Retina (tissue), 1 donor: ENCODE results near the gene SMAD9.

ENCODE experiments used
- DNase-seq: peaks from one replicate; pipeline ENCODE4 v3.0.0-alpha.2; 2016

SMAD9 gene

DNA sequence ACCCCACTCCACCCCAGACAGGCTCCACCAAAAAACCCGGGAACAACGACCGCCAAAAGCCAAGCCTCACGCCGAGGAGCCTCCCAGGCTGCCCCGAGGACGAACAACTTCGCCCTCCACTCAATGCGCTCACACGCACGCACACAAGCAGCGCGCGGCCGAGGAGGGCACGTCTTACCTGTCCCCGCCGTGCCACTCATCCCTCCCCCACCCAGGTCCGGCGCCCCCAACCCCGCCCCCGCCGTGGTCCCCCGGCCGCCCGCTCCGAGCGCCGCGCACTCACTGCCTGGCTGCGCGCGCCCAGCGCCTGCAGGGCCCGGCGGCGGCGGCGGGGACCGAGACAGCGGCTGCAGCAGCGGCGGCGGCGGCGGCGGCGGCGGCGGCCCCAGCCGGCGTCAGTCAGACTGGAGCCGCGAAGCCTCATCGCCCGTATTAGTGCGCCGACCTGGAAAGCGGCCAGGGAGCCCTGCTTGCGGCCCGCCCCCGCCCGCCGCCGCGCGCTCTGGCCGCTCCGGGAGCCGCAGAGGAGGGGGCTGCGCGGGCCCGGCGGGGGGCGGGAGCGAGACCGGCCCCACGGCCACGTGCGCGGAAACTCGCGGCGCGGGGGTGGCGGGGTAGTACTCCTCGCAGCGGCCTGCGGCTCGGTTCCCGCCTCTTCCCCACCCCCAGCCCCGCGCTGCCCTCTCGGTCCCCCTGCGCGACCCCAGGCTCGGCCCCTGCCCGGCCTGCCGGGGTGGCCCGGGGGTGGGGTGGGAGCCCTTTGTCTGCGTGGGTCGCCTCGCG is at the start of gene SMAD9:
Gene SMAD9 (minus strand): TSS at position 406 of the 783 bp plus-strand sequence. CDS start 40,549 bp downstream, outside the sequence.
- DNase-seq: peak; percentile 41

GRCh38 chr13:36966404-36966803 is 46.4 kb upstream of the SMAD9 start:
- no peak for DNase-seq

DNA sequence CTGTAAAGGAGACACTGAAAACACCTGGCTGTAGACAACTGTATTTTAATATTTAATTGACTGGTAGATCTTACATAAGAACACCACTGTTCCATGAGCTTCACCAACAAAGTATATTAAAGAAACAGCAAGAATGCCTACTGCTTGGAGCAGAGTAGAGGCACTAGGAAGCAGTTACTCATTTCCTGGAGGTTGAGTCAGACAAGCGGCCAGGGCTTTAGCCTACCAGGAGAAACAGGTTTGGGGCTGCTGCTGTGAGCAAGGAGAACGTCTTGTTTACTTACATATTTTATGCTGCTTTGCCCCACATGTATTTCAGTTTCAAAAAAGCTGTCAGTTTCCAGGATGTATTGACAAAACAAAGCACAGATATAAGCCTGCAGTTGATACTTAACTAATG is 45.7 kb upstream of the SMAD9 start:
- DNase-seq: no peak

GRCh38 chr13:36959456-36960116 is 39.5 kb upstream of the SMAD9 start:
- DNase-seq: no peak

DNA sequence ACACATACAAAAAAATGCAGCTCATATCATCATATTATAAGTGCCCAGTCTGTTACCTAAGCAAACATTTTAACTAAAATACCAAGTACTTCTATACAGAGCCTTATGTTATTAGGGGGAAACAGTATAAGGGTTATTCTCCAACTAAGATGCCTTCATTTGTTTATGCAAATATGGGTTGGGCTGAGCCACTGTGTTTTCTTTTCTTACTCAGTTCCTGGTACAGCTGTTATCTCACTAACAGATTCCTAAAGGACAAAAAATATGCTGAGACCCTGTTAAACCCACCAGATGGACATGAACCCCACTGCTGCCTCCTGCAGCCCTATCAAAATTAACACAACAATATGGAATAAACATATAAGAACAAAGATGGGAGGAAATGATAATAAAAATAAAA is 34.5 kb upstream of the SMAD9 start:
- DNase-seq: no peak

GRCh38 chr13:36950920-36951319 is 30.9 kb upstream of the SMAD9 start:
- DNase-seq: no peak

DNA sequence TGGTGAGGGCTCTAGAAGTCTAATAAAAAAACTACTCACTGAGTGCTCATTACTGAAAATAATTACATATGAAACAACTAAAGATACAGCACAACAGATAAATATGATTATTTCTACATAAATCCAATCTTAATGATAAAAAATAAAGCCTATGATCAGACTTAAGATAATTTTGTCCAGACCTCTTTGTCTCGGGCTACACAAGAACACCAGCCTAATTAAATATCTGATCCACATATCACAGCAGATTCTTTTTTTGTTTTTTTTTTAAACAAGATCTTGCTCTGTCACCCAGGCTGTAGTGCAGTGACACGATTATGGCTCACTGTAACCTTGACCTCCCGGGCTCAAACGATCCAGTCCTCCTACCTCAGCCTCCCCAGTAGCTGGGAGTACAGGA is 30.3 kb upstream of the SMAD9 start:
- DNase-seq: no peak

- no peak for DNase-seq
Measured at GRCh38 chr13:36945078-36945477, 25.0 kb upstream of the SMAD9 start.

DNA sequence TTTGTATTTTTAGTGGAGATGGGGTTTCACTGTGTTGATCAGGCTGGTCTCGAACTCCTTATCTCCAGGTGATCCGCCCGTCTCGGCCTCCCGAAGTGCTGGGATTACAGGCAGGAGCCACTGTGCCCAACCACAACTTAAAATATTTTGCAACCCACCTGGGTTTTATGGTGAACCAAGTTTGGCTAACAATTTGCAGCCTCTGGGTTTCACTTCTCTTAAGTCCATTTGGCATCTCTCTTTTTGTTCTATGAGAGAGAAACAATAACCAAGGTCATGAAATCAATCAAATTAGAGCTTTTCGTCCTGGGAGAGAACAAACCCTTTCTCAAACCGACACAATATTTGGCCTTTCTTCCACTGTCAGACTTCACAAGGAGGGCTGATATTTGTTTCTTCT is 5.6 kb upstream of the SMAD9 start:
- no peak for DNase-seq

GRCh38 chr13:36924001-36924400 is 4.0 kb upstream of the SMAD9 start:
- no peak for DNase-seq

- no peak for DNase-seq
Measured at GRCh38 chr13:36921631-36922301, 1.7 kb upstream of the SMAD9 start.

DNA sequence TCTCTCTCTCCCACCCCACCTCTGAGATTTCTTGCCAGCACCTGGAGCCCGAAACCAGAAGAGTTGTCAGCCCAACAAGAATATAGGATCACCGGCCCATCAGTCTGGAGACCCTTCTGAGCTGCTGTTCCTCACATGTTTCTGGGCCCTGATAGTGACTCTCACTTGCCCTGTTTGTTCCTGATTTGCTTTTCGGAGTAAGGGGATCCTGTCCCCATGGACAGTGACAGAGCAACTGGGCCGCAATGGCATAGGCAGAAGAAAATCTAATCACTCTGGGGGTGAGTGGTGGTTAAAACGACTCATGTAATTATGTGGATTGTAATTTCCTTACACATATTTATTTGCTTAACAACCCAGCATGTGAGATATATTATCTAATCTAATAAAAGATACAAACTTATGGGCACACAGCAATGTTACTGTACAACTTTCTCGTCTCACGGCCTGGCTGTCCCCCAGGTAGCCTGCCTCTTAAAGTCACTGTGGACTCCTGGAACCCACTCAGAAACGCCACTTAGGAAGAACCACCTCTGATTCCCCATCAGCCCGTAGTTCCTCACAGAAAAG is 663 bp upstream of the SMAD9 start:
- DNase-seq: peak; percentile 63

DNA sequence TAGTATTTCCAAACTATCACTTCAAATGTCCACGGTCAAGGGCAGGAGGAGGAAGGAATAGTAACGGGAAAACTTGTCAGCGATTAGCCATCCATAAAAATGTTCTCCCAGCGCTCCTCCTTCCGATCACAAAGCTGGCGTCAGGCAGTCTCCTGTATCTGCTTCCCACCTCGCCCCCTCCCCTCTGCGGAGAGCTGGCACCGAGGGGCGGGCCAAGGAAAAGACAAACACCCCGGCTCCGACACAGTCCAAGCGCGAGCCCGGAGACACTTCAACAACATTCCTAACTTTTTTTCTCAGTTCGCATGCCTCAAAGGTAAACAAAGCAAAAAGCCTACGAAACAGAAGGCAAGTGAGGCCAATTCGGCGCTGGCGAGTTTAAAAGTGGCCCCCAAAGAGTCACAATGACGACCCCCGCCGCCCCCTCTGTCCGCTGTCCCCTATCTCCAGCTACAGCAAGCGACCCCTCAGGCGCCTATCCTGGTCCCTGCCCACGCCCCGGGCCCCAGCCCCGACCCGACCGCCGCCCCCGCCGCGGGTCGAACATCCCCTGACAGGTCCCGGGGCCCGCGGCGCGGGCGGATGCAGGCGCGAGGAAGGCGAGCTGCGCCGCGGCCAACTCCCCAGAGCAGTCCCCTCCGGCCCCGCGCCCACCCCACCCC is 736 bp downstream of the SMAD9 start:
- DNase-seq: peak; percentile 83

DNA sequence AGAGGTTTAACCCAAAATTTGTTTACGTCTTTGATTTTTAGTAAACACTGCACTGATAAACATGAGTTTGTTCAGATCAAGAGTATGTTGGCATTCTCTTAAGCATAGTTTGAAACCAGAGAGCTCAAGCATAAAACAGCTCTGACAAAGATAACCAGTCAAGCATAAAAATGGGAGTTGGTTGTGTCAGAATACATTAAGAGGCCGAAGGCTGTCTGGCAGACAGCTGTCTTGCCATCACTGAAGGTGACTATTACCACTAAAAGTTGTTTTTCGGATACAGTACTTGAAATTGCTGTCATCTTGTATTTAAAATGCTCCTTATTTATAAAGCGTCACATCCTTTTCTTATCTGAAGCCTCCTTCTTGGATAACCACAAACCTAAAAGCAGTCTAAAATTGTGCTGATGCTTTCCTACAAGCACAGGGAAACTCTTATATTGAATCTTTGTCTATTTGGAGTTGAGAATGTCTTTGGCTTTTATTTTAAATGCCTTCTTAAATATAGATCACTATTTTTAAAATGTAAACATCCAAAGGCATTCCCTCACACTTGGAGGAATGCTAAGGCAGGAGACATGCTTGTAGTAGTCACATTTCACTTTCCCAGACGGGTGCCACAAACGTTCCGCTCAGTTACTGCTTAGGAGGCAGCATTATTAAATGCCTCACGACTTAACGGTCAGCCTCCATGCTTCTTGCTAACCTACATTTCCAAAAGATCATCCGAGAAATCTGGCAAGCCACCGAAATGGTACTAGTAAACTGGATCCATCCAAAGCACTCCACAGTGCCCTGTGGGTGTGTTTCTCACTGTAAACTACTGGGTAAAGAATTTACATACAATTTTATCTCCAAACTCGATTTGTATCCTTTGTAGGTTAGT is 1.5 kb downstream of the SMAD9 start:
- peak; percentile 61 for DNase-seq

DNA sequence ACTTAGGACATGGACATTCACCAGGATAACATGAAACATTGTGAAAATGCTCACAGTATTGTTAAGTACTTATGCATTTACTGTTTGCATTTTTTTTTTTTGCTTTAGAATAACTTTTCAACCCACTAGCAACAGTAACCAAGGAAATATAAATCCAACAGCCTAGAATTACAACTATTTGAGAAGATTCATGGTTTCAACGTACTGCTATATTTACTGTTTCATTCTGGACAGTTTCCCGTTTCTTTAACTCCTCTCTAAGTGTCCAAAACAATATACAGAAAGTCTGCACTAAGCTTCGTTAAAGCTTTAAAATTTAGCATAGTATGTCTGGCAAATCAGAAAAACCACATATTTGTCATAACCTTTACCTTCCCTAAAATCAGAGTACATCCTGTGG is 2.7 kb downstream of the SMAD9 start:
- no peak for DNase-seq

DNA sequence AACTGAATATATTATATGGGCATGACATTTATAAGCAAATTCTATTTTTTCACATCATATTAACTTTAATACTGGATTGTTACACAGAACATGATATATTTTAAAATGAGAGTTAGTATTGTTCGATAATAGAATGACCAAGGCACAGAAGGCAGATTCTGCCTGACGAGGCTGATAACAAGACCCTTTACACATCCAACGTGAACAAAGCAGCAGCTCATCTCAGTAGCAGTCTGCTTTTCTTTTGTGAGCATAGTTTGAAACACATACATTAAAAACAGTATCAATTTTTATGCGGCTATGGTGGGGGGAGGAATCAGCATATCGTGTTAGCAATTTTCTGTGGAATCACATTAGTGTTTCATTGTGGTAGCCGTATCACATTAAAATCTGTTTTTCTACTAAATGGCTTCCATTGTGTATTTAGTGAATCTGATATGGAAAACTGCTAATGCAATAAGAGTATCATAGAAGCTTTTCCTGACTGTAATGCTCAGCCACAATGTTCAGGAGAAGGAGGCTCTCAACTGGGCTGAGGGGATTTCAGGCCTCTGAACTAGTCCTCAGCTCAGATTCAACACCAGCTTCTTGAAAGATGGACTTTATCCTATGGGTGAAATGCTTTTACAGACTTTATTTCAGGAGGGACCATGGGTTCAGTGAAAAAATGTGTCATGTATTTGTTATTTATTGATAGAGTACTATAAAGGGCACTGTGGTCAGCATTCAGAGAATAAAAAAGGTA is 4.0 kb downstream of the SMAD9 start:
- DNase-seq: peak; percentile 46

DNA sequence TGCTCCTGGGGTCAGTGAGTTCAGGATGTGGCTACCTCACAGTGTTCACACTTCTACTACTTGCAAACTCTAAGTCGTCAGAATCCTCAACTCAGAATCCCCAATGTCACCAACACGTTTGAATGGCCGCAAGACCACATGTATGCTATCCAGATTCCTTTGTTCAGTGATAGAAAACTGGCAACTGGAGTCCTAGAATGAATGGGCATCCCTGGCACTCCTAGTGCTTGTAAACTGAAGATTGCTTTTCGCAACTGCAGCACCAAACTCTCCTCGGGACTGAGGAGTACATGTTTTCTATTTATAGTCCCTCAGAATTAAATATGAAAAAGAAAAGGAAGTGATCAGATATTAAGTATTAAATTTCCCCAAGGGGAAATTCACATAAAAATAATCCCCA is 4.9 kb downstream of the SMAD9 start:
- peak; percentile 38 for DNase-seq

DNA sequence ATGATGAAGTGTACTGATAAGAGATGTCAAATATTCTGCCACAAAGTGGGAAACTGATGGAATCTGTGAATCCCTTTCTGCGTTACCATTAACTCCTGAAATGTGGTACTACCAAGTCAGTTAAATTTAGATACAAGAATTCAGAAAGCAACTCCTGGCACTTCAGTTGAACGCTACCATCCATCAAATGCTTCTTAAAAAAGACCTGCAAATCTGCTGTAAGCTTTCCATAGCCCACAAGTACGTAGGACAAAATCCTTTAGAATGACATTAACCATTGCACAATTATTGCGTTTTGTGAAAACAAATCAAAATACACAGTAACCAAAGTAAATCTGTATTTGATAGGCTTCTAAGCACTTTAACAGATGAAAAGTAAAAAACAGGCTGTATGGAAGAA is 5.4 kb downstream of the SMAD9 start:
- DNase-seq: no peak

DNA sequence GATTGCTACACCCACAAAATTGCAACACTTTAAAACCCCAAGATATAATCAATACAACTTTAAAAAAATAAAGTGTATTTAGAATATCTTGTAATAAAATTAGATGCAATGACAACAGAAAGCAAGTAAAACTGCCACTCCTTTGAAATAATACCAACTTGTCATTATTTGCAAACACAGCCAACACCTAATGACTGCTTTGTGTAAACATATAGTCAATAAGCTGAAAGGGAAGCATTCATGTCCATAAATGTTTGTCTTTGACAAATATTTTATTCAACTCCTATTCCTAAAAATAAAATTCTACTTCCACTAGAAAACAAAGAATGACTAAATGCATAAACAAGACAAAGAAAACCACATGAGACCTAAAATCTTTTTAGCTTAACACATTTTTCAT is 6.6 kb downstream of the SMAD9 start:
- DNase-seq: no peak

DNA sequence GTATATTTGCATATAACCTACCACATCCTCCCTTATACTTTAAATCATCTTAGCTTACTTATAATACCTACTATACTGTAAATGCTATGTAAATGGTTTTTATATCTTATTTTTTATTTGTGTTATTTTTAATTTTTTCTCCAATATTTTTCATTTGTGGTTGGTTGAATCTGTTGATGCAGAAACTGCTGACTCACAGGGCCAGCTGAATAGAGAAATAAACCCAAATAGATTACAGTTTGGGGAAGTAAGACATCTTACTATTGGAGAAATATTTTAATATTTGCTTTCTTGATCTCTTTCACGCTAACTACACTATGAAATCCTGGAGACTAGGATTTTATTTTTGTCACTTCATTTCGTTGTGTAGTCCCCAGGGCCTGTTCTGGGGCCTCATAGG is 7.1 kb downstream of the SMAD9 start:
- DNase-seq: no peak

- DNase-seq: no peak
Measured at GRCh38 chr13:36912369-36912768, 7.7 kb downstream of the SMAD9 start.
